H9 (cell line): ENCODE measurements around the gene POU6F2. TPM values are rescaled to one million over a fixed set of nuclear protein-coding genes. Genes with fewer than 3 reads are reported as not detected.

Experiments
- DNase-seq: peaks from one replicate; pipeline ENCODE4 v3.0.0-alpha.2; 2017
- H2AFZ ChIP-seq: one replicate; pipeline ENCODE4 v1.6.1; 2013; ENCODE audit warnings: mild to moderate bottlenecking, low read length, control low read depth, moderate library complexity
- H2AK5ac ChIP-seq: 2 replicates; pipeline ENCODE4 v1.6.1; 2013; ENCODE audit warnings: low read length, control low read depth, mixed read lengths; ENCODE audit not compliant: insufficient read length
- H2BK120ac ChIP-seq: one replicate; pipeline ENCODE4 v1.6.1; 2013; ENCODE audit warnings: low read depth, mild to moderate bottlenecking, low read length, control low read depth, inconsistent platforms; ENCODE audit not compliant: poor library complexity, severe bottlenecking
- H2BK12ac ChIP-seq: 2 replicates; pipeline ENCODE4 v1.6.1; 2013; ENCODE audit warnings: low read length, control low read depth, mixed read lengths, low read depth; ENCODE audit not compliant: insufficient read length
- H2BK15ac ChIP-seq: 2 replicates; pipeline ENCODE4 v1.6.1; 2013; ENCODE audit warnings: low read depth, low read length, control low read depth
- H2BK20ac ChIP-seq: one replicate; pipeline ENCODE4 v1.6.1; 2013; ENCODE audit warnings: low read depth, mild to moderate bottlenecking, low read length, control low read depth, inconsistent platforms; ENCODE audit not compliant: poor library complexity, severe bottlenecking
- H2BK5ac ChIP-seq: 2 replicates; pipeline ENCODE4 v1.6.1; 2013; ENCODE audit warnings: low read length, control low read depth, mixed read lengths; ENCODE audit not compliant: insufficient read length
- H3K14ac ChIP-seq: 2 replicates; pipeline ENCODE4 v1.6.1; 2013; ENCODE audit warnings: low read length, control low read depth; ENCODE audit not compliant: insufficient read depth
- H3K18ac ChIP-seq: 2 replicates; pipeline ENCODE4 v1.6.1; 2013; ENCODE audit warnings: low read depth, mild to moderate bottlenecking, mixed read lengths, low read length, control low read depth; ENCODE audit not compliant: insufficient read length
- H3K23ac ChIP-seq: 2 replicates; pipeline ENCODE4 v1.6.1; 2013; ENCODE audit warnings: low read length, control low read depth, mixed read lengths, low read depth; ENCODE audit not compliant: insufficient read length
- H3K23me2 ChIP-seq: 2 replicates; pipeline ENCODE4 v1.6.1; 2013; ENCODE audit warnings: low read depth, mild to moderate bottlenecking, mixed read lengths, low read length, control low read depth; ENCODE audit not compliant: insufficient read length, poor library complexity, severe bottlenecking
- H3K27ac ChIP-seq: 2 replicates; pipeline ENCODE4 v1.5.1; 2013; ENCODE audit warnings: low read length, control low read depth, mixed read lengths, low read depth; ENCODE audit not compliant: insufficient read length
- H3K27me3 ChIP-seq: 2 replicates; pipeline ENCODE4 v1.6.1; 2013; ENCODE audit warnings: low read length, control low read depth, inconsistent platforms; ENCODE audit not compliant: insufficient read depth
- H3K4ac ChIP-seq: 2 replicates; pipeline ENCODE4 v1.6.1; 2013; ENCODE audit warnings: low read depth, mild to moderate bottlenecking, control low read depth, inconsistent platforms, low read length, moderate library complexity
- H3K4me1 ChIP-seq: 2 replicates; pipeline ENCODE4 v1.6.1; 2013; ENCODE audit warnings: low read length, control low read depth, inconsistent platforms; ENCODE audit not compliant: insufficient read depth
- H3K4me2 ChIP-seq: 2 replicates; pipeline ENCODE4 v1.6.1; 2013; ENCODE audit warnings: low read length, control low read depth, mixed read lengths; ENCODE audit not compliant: insufficient read length, insufficient read depth
- H3K56ac ChIP-seq: 2 replicates; pipeline ENCODE4 v1.6.1; 2013; ENCODE audit warnings: low read depth, mild to moderate bottlenecking, mixed read lengths, low read length, control low read depth; ENCODE audit not compliant: insufficient read length
- H3K79me1 ChIP-seq: 2 replicates; pipeline ENCODE4 v1.6.1; 2013; ENCODE audit warnings: low read depth, mild to moderate bottlenecking, moderate library complexity, low read length, control low read depth, inconsistent platforms; ENCODE audit not compliant: insufficient read depth, poor library complexity, severe bottlenecking
- H3K79me2 ChIP-seq: 2 replicates; pipeline ENCODE4 v1.6.1; 2013; ENCODE audit warnings: low read length, control low read depth, inconsistent platforms; ENCODE audit not compliant: insufficient read depth
- H3K9ac ChIP-seq: 2 replicates; pipeline ENCODE4 v1.6.1; 2013; ENCODE audit warnings: low read length, control low read depth, mixed read lengths; ENCODE audit not compliant: insufficient read length; ENCODE audit errors: extremely low read depth
- H3K9me3 ChIP-seq: one replicate; pipeline ENCODE4 v1.6.1; 2013; ENCODE audit warnings: low read depth, low read length, inconsistent platforms; ENCODE audit not compliant: control insufficient read depth
- H3T11ph ChIP-seq: one replicate; pipeline ENCODE4 v1.6.1; 2013; ENCODE audit warnings: mild to moderate bottlenecking, low read length, control low read depth, inconsistent platforms
- H4K20me1 ChIP-seq: one replicate; pipeline ENCODE4 v1.6.1; 2013; ENCODE audit not compliant: control insufficient read depth, insufficient read length, insufficient read depth
- H4K5ac ChIP-seq: 2 replicates; pipeline ENCODE4 v1.6.1; 2013; ENCODE audit warnings: low read depth, mild to moderate bottlenecking, mixed read lengths, low read length, control low read depth; ENCODE audit not compliant: insufficient read length
- H4K8ac ChIP-seq: replicated peaks from 2 replicates; pipeline ENCODE4 v1.6.1; 2013; ENCODE audit warnings: low read length, control low read depth, mixed read lengths, low read depth; ENCODE audit not compliant: insufficient read length
- H4K91ac ChIP-seq: 2 replicates; pipeline ENCODE4 v1.6.1; 2013; ENCODE audit warnings: low read depth, mild to moderate bottlenecking, moderate library complexity, mixed read lengths, low read length, control low read depth; ENCODE audit not compliant: insufficient read length
- H3K27ac Mint-ChIP-seq, 3 experiments: 2 replicates in 2 of 3; 3 replicates in 1 of 3; pipeline ENCODE4 v1.8.0; 2020 to 2021; ENCODE audit warnings: mixed read lengths in 3 of 3, mild to moderate bottlenecking in 1 of 3, moderate library complexity in 1 of 3
- H3K27me3 Mint-ChIP-seq: 2 replicates; pipeline ENCODE4 v1.8.0; 2021; ENCODE audit warnings: low read depth, mild to moderate bottlenecking, moderate library complexity, mixed read lengths
- H3K36me3 Mint-ChIP-seq, 3 experiments: 2 replicates in 2 of 3; 3 replicates in 1 of 3; pipeline ENCODE4 v1.8.0; 2020 to 2021; ENCODE audit warnings: low read depth in 3 of 3, mixed read lengths in 3 of 3; ENCODE audit not compliant: insufficient read depth in 1 of 3
- H3K4me1 Mint-ChIP-seq, 2 experiments: 2 replicates each; pipeline ENCODE4 v1.8.0; 2020; ENCODE audit warnings: mixed read lengths in 2 of 2
- H3K4me3 Mint-ChIP-seq, 2 experiments: 2 replicates in 1 of 2; 3 replicates in 1 of 2; pipeline ENCODE4 v1.8.0; 2020 to 2021; ENCODE audit warnings: mild to moderate bottlenecking in 2 of 2, mixed read lengths in 2 of 2, moderate library complexity in 1 of 2
- H3K9me3 Mint-ChIP-seq, 2 experiments: 2 replicates in 1 of 2; 3 replicates in 1 of 2; pipeline ENCODE4 v1.8.0; 2020; ENCODE audit warnings: mild to moderate bottlenecking in 2 of 2, mixed read lengths in 2 of 2, moderate library complexity in 1 of 2
- CTCF ChIP-seq: fragments of 200-600 bp; sonication (generic); conservative IDR thresholded peaks from 3 replicates; pipeline ENCODE4 v1.8.0; 2021; ENCODE audit warnings: antibody characterized with exemption, mild to moderate bottlenecking
- WGBS: extraction: QIAGEN DNeasy Blood & Tissue Kit; methylation state at CpG from one replicate; pipeline ENCODE4 v1.1.7; 2013; ENCODE audit warnings: missing lambda C conversion rate, low lambda C conversion rate, mixed read lengths; ENCODE audit not compliant: insufficient read length; ENCODE audit errors: extremely low coverage; 5-methylcytosine and 5-hydroxymethylcytosine counted together
- total RNA-seq: library from RNA; stranded (reverse); gene quantifications from 2 replicates; pipeline ENCODE4 v1.2.1, GENCODE V29; 2021

POU6F2 gene
- total RNA-seq, 1 experiment from 2014 or later = 1.9 TPM

- no peaks in the 10 kb centered on the region; a peak in 2 of 5 replicates for H3K9me3 Mint-ChIP-seq
- peak overlapping the region in 1 of 3 experiments; percentile 40; a peak in 1 of 7 replicates for H3K27ac Mint-ChIP-seq
- no peaks in the 10 kb centered on the region for H3K23me2 ChIP-seq
Observed at GRCh38 chr7:39313376-39313775, 335.7 kb downstream of the POU6F2 start.

More at GRCh38 chr7:39313376-39313775, 335.7 kb downstream of the POU6F2 start:
- DNase-seq = no peak
- no peak overlapping the region for H2BK15ac ChIP-seq
- H2BK120ac ChIP-seq = no peak overlapping the region
- TF ChIP-seq CTCF = no peak
- no peak overlapping the region for H4K8ac ChIP-seq
- no peak overlapping the region for H3K4me3 Mint-ChIP-seq
- no peaks in the 10 kb centered on the region for H3K4me1 ChIP-seq
- peaks cover 0 to 6% (median 0%) of the 10 kb centered on the region in 3 experiments; a peak in 1 of 7 replicates for H3K36me3 Mint-ChIP-seq
- H3K27me3 Mint-ChIP-seq = no peaks in the 10 kb centered on the region; the same call in 1 of the 2 replicates
- H3K9ac ChIP-seq = no peak overlapping the region
- no peak overlapping the region for H2AK5ac ChIP-seq
- no peak overlapping the region for H3K18ac ChIP-seq
- no peak overlapping the region for H3K4me2 ChIP-seq
- H4K20me1 ChIP-seq = no peaks in the 10 kb centered on the region
- no peak overlapping the region for H3K56ac ChIP-seq
- WGBS = no CpG with 5 or more reads among the region's 4 CpGs
- no peak overlapping the region for H3K23ac ChIP-seq
- no peaks in the 10 kb centered on the region for H3K79me1 ChIP-seq
- H3K9me3 ChIP-seq = no peaks in the 10 kb centered on the region
- H4K91ac ChIP-seq = no peak overlapping the region
- H3K4me1 Mint-ChIP-seq = peaks cover 48 to 63% of the 10 kb centered on the region in 2 experiments
- H4K5ac ChIP-seq = no peak overlapping the region
- H3K27ac ChIP-seq = no peak overlapping the region
- no peaks in the 10 kb centered on the region for H3K27me3 ChIP-seq
- no peaks in the 10 kb centered on the region for H3K79me2 ChIP-seq
- H3T11ph ChIP-seq = no peak overlapping the region
- H2BK20ac ChIP-seq = no peak overlapping the region
- H3K14ac ChIP-seq = no peak overlapping the region
- no peak overlapping the region for H2BK5ac ChIP-seq
- H3K4ac ChIP-seq = no peak overlapping the region
- no peak overlapping the region for H2AFZ ChIP-seq
- H2BK12ac ChIP-seq = no peak overlapping the region
